HepG2 (cell line): ENCODE data around the gene SLC9A5.

ENCODE experiments used
- BHLHE40 ChIP-seq: IDR thresholded peaks from 2 replicates; pipeline ENCODE4 v1.6.1; 2011; ENCODE audit warnings: low read length, improper control_type of control experiment
- FOXK2 ChIP-seq: fragments of 450-650 bp; IDR thresholded peaks from 2 replicates; pipeline ENCODE4 v1.6.1; 2016
- GTF2F1 ChIP-seq: fragments of 150-350 bp; IDR thresholded peaks from 2 replicates; pipeline ENCODE4 v1.6.1; 2014; ENCODE audit warnings: low read length
- RELA ChIP-seq: sonication (generic); formaldehyde crosslinking; IDR thresholded peaks from 2 replicates; pipeline ENCODE4 v1.4.0; 2020; ENCODE audit warnings: missing genetic modification reagents
- SIN3B ChIP-seq: fragments of 150-350 bp; IDR thresholded peaks from 2 replicates; pipeline ENCODE4 v1.6.1; 2014; ENCODE audit warnings: low read length
- STAT5B ChIP-seq: sonication (generic); formaldehyde crosslinking; IDR thresholded peaks from 2 replicates; pipeline ENCODE4 v1.4.0; 2020; ENCODE audit warnings: missing genetic modification reagents
- TF ChIP-seq, protein P1 (sequence below): sonication (generic); formaldehyde crosslinking; IDR thresholded peaks from 2 replicates; pipeline ENCODE4 v1.4.0; 2020; ENCODE audit warnings: missing genetic modification reagents
- TF ChIP-seq, protein P2 (sequence below): sonication (generic); formaldehyde crosslinking; IDR thresholded peaks from 2 replicates; pipeline ENCODE4 v1.5.0; 2020; ENCODE audit warnings: mild to moderate bottlenecking, missing genetic modification reagents, moderate library complexity
- TF ChIP-seq, protein P3 (sequence below): sonication (generic); formaldehyde crosslinking; IDR thresholded peaks from 2 replicates; pipeline ENCODE4 v1.4.0; 2020; ENCODE audit warnings: missing genetic modification reagents, borderline replicate concordance
- TF ChIP-seq, protein P4 (sequence below), 2 experiments: fragments of 450-650 bp in 1 of 2; sonication (generic) in 1 of 2; formaldehyde crosslinking; IDR thresholded peaks; 2 replicates each; pipeline versions ENCODE4 v1.5.0 to v1.8.0; 2020 to 2022; ENCODE audit warnings: mild to moderate bottlenecking in 1 of 2, missing genetic modification reagents in 1 of 2
- TF ChIP-seq, protein P5 (sequence below): sonication (generic); formaldehyde crosslinking; IDR thresholded peaks from 2 replicates; pipeline ENCODE4 v1.5.1; 2020; ENCODE audit warnings: missing genetic modification reagents, mild to moderate bottlenecking, borderline replicate concordance

DNA sequence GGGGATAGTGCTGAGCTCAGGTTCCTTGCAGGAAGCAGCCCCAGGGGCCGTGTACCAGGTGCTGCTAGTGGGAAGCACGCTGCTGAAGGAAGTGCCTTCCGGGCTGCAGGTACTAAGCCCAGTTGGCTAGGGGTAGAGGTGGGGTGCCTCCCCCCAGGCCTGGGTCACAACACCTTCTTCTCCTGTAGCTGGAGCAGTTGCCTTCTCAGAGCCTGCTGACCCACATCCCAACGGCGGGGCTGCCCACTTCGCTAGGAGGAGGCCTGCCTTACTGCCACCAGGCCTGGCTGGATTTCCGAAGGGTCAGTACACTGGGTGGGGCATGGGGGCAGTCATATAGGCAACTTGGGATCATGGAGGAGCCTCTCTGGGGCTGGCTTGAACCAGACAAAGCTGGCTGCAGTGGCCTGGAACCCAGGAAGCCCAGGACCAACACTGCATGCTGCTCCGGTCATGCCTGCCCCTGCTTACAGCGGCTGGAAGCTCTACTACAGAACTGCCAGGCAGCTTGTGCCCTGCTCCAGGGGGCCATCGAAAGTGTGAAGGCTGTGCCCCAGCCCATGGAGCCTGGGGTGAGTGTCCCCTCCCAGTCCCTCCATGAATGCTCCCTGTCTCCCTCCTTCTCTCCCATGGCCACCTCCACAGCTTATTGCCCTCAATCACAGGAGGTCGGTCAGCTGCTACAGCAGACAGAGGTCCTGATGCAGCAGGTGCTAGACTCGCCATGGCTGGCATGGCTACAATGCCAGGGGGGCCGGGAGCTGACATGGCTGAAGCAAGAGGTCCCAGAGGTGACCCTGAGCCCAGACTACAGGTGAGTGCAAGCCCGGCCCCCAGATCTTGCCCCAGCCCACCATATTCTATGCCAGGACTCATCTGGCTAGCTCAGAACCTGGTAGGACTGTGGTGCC is 33.0 kb downstream of the SLC9A5 start:
- TF ChIP-seq GTF2F1 (no peak), RELA (CRISPR knock-in tag) (no peak), SIN3B (no peak), STAT5B (no peak), FOXK2 (no peak), BHLHE40 (no peak)
- TF ChIP-seq, protein P1, sequence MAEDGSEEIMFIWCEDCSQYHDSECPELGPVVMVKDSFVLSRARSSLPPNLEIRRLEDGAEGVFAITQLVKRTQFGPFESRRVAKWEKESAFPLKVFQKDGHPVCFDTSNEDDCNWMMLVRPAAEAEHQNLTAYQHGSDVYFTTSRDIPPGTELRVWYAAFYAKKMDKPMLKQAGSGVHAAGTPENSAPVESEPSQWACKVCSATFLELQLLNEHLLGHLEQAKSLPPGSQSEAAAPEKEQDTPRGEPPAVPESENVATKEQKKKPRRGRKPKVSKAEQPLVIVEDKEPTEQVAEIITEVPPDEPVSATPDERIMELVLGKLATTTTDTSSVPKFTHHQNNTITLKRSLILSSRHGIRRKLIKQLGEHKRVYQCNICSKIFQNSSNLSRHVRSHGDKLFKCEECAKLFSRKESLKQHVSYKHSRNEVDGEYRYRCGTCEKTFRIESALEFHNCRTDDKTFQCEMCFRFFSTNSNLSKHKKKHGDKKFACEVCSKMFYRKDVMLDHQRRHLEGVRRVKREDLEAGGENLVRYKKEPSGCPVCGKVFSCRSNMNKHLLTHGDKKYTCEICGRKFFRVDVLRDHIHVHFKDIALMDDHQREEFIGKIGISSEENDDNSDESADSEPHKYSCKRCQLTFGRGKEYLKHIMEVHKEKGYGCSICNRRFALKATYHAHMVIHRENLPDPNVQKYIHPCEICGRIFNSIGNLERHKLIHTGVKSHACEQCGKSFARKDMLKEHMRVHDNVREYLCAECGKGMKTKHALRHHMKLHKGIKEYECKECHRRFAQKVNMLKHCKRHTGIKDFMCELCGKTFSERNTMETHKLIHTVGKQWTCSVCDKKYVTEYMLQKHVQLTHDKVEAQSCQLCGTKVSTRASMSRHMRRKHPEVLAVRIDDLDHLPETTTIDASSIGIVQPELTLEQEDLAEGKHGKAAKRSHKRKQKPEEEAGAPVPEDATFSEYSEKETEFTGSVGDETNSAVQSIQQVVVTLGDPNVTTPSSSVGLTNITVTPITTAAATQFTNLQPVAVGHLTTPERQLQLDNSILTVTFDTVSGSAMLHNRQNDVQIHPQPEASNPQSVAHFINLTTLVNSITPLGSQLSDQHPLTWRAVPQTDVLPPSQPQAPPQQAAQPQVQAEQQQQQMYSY (CRISPR knock-in tag) = no peak
- TF ChIP-seq, protein P2, sequence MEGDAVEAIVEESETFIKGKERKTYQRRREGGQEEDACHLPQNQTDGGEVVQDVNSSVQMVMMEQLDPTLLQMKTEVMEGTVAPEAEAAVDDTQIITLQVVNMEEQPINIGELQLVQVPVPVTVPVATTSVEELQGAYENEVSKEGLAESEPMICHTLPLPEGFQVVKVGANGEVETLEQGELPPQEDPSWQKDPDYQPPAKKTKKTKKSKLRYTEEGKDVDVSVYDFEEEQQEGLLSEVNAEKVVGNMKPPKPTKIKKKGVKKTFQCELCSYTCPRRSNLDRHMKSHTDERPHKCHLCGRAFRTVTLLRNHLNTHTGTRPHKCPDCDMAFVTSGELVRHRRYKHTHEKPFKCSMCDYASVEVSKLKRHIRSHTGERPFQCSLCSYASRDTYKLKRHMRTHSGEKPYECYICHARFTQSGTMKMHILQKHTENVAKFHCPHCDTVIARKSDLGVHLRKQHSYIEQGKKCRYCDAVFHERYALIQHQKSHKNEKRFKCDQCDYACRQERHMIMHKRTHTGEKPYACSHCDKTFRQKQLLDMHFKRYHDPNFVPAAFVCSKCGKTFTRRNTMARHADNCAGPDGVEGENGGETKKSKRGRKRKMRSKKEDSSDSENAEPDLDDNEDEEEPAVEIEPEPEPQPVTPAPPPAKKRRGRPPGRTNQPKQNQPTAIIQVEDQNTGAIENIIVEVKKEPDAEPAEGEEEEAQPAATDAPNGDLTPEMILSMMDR (CRISPR knock-in tag) = no peak
- TF ChIP-seq, protein P3, sequence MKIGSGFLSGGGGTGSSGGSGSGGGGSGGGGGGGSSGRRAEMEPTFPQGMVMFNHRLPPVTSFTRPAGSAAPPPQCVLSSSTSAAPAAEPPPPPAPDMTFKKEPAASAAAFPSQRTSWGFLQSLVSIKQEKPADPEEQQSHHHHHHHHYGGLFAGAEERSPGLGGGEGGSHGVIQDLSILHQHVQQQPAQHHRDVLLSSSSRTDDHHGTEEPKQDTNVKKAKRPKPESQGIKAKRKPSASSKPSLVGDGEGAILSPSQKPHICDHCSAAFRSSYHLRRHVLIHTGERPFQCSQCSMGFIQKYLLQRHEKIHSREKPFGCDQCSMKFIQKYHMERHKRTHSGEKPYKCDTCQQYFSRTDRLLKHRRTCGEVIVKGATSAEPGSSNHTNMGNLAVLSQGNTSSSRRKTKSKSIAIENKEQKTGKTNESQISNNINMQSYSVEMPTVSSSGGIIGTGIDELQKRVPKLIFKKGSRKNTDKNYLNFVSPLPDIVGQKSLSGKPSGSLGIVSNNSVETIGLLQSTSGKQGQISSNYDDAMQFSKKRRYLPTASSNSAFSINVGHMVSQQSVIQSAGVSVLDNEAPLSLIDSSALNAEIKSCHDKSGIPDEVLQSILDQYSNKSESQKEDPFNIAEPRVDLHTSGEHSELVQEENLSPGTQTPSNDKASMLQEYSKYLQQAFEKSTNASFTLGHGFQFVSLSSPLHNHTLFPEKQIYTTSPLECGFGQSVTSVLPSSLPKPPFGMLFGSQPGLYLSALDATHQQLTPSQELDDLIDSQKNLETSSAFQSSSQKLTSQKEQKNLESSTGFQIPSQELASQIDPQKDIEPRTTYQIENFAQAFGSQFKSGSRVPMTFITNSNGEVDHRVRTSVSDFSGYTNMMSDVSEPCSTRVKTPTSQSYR (CRISPR knock-in tag) = no peak
- TF ChIP-seq, protein P4, sequence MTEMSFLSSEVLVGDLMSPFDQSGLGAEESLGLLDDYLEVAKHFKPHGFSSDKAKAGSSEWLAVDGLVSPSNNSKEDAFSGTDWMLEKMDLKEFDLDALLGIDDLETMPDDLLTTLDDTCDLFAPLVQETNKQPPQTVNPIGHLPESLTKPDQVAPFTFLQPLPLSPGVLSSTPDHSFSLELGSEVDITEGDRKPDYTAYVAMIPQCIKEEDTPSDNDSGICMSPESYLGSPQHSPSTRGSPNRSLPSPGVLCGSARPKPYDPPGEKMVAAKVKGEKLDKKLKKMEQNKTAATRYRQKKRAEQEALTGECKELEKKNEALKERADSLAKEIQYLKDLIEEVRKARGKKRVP (CRISPR knock-in tag; IDR thresholded peaks at IDR 0.05) = no peak
- TF ChIP-seq, protein P5, sequence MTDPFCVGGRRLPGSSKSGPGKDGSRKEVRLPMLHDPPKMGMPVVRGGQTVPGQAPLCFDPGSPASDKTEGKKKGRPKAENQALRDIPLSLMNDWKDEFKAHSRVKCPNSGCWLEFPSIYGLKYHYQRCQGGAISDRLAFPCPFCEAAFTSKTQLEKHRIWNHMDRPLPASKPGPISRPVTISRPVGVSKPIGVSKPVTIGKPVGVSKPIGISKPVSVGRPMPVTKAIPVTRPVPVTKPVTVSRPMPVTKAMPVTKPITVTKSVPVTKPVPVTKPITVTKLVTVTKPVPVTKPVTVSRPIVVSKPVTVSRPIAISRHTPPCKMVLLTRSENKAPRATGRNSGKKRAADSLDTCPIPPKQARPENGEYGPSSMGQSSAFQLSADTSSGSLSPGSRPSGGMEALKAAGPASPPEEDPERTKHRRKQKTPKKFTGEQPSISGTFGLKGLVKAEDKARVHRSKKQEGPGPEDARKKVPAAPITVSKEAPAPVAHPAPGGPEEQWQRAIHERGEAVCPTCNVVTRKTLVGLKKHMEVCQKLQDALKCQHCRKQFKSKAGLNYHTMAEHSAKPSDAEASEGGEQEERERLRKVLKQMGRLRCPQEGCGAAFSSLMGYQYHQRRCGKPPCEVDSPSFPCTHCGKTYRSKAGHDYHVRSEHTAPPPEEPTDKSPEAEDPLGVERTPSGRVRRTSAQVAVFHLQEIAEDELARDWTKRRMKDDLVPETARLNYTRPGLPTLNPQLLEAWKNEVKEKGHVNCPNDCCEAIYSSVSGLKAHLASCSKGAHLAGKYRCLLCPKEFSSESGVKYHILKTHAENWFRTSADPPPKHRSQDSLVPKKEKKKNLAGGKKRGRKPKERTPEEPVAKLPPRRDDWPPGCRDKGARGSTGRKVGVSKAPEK (CRISPR knock-in tag) = no peak
